Stimulated activated CD8-positive, alpha-beta memory T cell treated with anti-CD3 and anti-CD28 coated beads, Interleukin-2, amount 100 ng/mL, for 48 hours (primary cell): ENCODE results near the gene CFAP61.
A peak's percentile ranks its signal among the peaks of the same experiment; 100 is the strongest.

ENCODE experiments used
- DNase-seq, 2 donors: peaks; one replicate each; pipeline ENCODE4 v3.0.0-alpha.2; 2020; ENCODE audit warnings: low read depth in 2 of 2

The CFAP61 gene

GRCh38 chr20:20364593-20365479, 312.5 kb downstream of the CFAP61 start:
- no peak for DNase-seq

- DNase-seq: no peak
These were observed 313.3 kb downstream of the CFAP61 start for GRCh38 chr20:20365480-20366161.

- DNase-seq: no peak
These were observed 314.2 kb downstream of the CFAP61 start for GRCh38 chr20:20366551-20366875.

- no peak for DNase-seq
These were observed 314.7 kb downstream of the CFAP61 start for GRCh38 chr20:20366876-20367574.

- DNase-seq: peak in 1 of 2 donors; percentile 10
These were observed 315.5 kb downstream of the CFAP61 start, which contains the start of gene INSM1 for GRCh38 chr20:20367575-20368417. Gene INSM1 (plus strand): TSS chr20:20368104. CDS start chr20:20368268, 164 bp downstream.

GRCh38 chr20:20368418-20369249, 316.3 kb downstream of the CFAP61 start:
- peak in 1 of 2 donors; percentile 5 for DNase-seq

- no peak for DNase-seq
These were observed 317.1 kb downstream of the CFAP61 start for GRCh38 chr20:20369250-20370093.

- no peak for DNase-seq
These were observed 317.8 kb downstream of the CFAP61 start for GRCh38 chr20:20370094-20370575.

GRCh38 chr20:20371083-20371482, 318.8 kb downstream of the CFAP61 start:
- no peak for DNase-seq

GRCh38 chr20:20371681-20372080, 319.3 kb downstream of the CFAP61 start:
- no peak for DNase-seq

- no peak for DNase-seq
These were observed 320.8 kb downstream of the CFAP61 start for GRCh38 chr20:20373091-20373571.

- DNase-seq: no peak
These were observed 323.5 kb downstream of the CFAP61 start for GRCh38 chr20:20375862-20376261.

GRCh38 chr20:20386192-20386591, 333.9 kb downstream of the CFAP61 start:
- DNase-seq: no peak

- DNase-seq: no peak
These were observed 338.1 kb downstream of the CFAP61 start for GRCh38 chr20:20390393-20390792.

- no peak for DNase-seq
These were observed 338.8 kb downstream of the CFAP61 start for GRCh38 chr20:20391115-20391514.

- DNase-seq: no peak
These were observed 339.4 kb downstream of the CFAP61 start for GRCh38 chr20:20391766-20392165.

GRCh38 chr20:20393207-20394120, 341.1 kb downstream of the CFAP61 start:
- DNase-seq: no peak

- no peak for DNase-seq
These were observed 342.8 kb downstream of the CFAP61 start for GRCh38 chr20:20395087-20395486.
